ENCODE results near the gene TMEM232.

TMEM232 gene

GRCh38 chr5:110413856-110414255, 312.6 kb downstream of the TMEM232 start:
- DNase-seq (ENCODE audit: low read depth in 1 of 2, low spot score in 1 of 2), result no peak

GRCh38 chr5:110409571-110409970, 316.9 kb downstream of the TMEM232 start:
- DNase-seq (ENCODE audit: low read depth in 1 of 2, low spot score in 1 of 2), result no peak

GRCh38 chr5:110402562-110402961, 323.9 kb downstream of the TMEM232 start:
- DNase-seq (ENCODE audit: low read depth in 1 of 2, low spot score in 1 of 2), result no peak

GRCh38 chr5:110401881-110402280, 324.6 kb downstream of the TMEM232 start:
- no peak for DNase-seq (ENCODE audit: low read depth in 1 of 2, low spot score in 1 of 2)

- DNase-seq (ENCODE audit: low read depth in 1 of 2, low spot score in 1 of 2), result no peak
These were observed 327.5 kb downstream of the TMEM232 start for GRCh38 chr5:110398951-110399350.

- DNase-seq (ENCODE audit: low read depth in 1 of 2, low spot score in 1 of 2), result no peak
These were observed 329.2 kb downstream of the TMEM232 start for GRCh38 chr5:110397281-110397680.

- no peak for DNase-seq (ENCODE audit: low read depth in 1 of 2, low spot score in 1 of 2)
These were observed 339.7 kb downstream of the TMEM232 start for GRCh38 chr5:110386782-110387181.

GRCh38 chr5:110383231-110383630, 343.2 kb downstream of the TMEM232 start:
- no peak for DNase-seq (ENCODE audit: low read depth in 1 of 2, low spot score in 1 of 2)

- no peak for DNase-seq (ENCODE audit: low read depth in 1 of 2, low spot score in 1 of 2)
These were observed 348.5 kb downstream of the TMEM232 start for GRCh38 chr5:110377943-110378342.

- DNase-seq (ENCODE audit: low read depth in 1 of 2, low spot score in 1 of 2), result no peak
These were observed 349.1 kb downstream of the TMEM232 start for GRCh38 chr5:110377361-110377760.

- DNase-seq (ENCODE audit: low read depth in 1 of 2, low spot score in 1 of 2), result no peak
These were observed 350.1 kb downstream of the TMEM232 start for GRCh38 chr5:110376281-110376951.

GRCh38 chr5:110371725-110372041, 354.8 kb downstream of the TMEM232 start:
- no peak for DNase-seq (ENCODE audit: low read depth in 1 of 2, low spot score in 1 of 2)

GRCh38 chr5:110371011-110371724, 355.3 kb downstream of the TMEM232 start:
- DNase-seq (ENCODE audit: low read depth in 1 of 2, low spot score in 1 of 2), result no peak

All from stimulated activated CD4-positive, alpha-beta T cell treated with anti-CD3 and anti-CD28 coated beads, Interleukin-15, amount 100 ng/mL, for 1 hour (primary cell).